HG03342 (cell line): ENCODE results near the gene HNRNPUL2.
"Not testable (repeated sequence)": the region's sequence is repeated elsewhere in the genome, so short reads cannot be mapped to it uniquely, and the experiment has no call there.

ENCODE experiments used
- ATAC-seq: cut with Tn5 transposase; IDR thresholded peaks from one replicate; pipeline ENCODE4 v1.9.1; 2021; ENCODE audit warnings: mild to moderate bottlenecking, moderate library complexity; ENCODE audit not compliant: unreplicated experiment

HNRNPUL2 gene

GRCh38 chr11:62705880-62706849 is 21.1 kb downstream of the HNRNPUL2 start:
- ATAC-seq: peak; percentile 59

- no peak for ATAC-seq
Observed at GRCh38 chr11:62705413-62705812, 21.8 kb downstream of the HNRNPUL2 start.

DNA sequence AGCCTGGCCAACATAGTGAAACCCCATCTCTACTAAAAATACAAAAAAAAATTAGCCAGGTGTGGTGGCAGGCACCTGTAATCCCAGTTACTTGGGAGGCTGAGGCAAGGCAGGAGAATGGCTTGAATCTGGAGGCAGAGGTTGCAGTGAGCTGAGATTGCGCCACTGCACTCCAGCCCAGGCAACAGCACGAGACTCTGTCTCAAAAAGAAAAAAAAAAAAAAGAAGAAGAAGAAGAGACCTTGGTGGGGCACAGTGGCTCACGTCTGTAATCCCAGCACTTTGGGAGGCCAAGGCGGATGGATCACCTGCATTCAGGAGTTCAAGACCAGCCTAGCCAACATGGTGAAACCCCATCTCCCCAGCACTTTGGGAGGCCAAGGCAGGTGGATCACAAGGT is 23.3 kb downstream of the HNRNPUL2 start:
- ATAC-seq: not testable (repeated sequence)

- no peak for ATAC-seq
Observed at GRCh38 chr11:62702246-62702645, 25.0 kb downstream of the HNRNPUL2 start.

DNA sequence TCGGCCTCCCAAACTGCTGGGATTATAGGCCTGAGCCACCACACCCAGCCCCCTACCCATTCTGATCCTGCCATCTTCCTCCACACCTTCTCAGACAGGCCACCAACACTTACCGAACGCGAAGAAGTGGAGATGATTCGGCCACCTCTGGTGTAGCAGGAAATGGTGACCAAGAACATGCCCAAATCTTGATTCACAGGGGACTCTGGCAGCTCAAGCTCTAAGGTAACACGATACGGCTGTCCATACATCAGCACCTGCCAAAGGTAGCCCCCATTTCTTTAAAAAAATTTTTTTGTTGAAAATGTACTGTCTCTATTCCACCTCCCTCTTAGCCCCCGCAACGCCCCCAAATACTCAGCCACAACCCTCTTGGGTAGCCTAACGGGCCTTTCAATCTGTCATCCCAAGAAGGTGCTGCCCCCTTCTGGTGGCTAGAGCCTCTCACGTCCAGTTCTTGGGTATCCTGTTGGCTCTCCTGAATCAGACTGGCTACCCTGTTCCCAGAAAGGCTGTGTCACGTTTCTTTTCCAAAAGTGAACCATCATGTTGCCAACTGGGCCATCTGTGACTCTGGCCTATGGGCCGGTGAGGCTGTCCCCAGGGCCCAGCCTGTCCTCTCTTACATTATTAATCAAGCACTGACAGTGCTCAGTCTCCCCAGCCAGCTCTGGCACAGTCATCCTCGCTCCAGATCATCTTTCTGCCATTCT is 32.6 kb downstream of the HNRNPUL2 start:
- ATAC-seq: no peak

DNA sequence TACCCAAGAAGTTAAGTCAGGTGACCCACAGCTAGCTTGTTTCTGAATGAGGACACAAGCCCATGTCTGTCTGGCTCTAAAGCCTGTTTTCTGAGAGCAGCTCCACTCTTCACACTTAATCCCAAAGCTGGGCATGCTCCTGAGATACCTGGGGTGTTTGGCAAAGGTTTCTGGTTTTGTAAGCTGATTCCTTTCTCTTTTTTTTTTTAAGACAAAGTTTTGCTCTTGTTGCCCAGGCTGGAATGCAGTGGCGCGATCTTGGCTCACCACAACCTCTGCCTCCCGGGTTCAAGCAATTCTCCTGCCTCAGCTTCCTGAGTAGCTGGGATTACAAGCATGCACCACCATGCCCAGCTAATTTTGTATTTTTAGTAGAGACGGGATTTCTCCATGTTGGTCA is 33.6 kb downstream of the HNRNPUL2 start:
- not testable (repeated sequence) for ATAC-seq

DNA sequence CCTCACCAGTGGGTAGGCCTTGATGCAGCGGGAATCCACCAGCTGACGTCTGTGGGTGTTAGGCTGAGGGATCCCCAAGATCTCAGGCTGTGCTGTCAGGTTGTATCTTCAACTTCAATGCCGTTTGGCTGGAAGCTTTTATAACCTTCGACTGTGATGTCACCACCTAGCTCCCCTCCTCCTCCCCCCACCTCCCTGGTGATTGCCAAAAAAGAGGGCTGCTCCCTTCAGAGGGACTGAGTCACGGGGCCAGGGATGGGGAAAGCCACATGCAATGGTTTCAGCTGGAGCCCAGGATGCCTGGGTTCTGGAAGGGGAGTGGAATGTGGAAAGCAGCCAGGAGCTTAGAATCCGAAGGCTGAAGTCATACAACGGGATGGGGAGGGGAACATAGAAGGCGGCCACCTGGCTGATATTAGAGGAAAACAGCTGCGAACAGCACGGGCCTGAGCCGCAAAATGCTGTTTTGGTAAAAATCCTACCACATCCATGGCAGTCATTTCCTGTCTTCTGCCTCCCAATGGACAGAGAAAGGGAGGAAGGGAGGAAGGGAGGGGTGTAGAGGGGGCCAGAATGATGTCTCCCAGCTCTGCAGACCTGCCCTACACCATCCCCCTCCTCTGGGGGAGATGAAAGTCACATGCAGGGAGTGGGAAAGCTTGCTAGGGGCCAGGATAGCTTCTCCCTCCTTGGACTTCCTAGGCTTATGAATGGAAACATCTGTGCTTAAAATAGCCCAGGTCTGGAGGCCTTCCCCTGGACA is 37.7 kb downstream of the HNRNPUL2 start, which contains the start of gene LRRN4CL:
Gene LRRN4CL, minus strand, starts transcription at position 110 of the 763 bp plus-strand sequence. CDS start 1,022 bp downstream, outside the sequence.
- ATAC-seq: no peak

DNA sequence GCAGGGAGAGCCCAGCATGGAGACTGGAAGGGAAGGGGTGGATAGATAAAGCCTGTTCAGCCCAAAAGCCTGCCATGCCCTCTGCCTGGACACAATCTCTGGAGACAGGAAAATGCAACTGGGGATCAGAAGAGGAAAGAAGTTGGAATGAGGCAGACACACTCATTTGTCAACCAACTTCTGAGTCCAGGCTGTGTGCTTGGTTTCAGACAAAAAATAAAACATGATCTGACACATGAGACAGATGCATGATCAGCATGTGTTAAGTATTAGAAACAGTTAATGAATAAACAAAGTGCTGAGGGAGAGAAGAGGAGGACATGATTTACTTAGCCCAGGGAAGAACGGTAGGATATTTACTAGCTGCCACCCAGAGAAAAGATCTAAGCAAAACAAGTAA is 38.8 kb downstream of the HNRNPUL2 start:
- ATAC-seq: no peak

DNA sequence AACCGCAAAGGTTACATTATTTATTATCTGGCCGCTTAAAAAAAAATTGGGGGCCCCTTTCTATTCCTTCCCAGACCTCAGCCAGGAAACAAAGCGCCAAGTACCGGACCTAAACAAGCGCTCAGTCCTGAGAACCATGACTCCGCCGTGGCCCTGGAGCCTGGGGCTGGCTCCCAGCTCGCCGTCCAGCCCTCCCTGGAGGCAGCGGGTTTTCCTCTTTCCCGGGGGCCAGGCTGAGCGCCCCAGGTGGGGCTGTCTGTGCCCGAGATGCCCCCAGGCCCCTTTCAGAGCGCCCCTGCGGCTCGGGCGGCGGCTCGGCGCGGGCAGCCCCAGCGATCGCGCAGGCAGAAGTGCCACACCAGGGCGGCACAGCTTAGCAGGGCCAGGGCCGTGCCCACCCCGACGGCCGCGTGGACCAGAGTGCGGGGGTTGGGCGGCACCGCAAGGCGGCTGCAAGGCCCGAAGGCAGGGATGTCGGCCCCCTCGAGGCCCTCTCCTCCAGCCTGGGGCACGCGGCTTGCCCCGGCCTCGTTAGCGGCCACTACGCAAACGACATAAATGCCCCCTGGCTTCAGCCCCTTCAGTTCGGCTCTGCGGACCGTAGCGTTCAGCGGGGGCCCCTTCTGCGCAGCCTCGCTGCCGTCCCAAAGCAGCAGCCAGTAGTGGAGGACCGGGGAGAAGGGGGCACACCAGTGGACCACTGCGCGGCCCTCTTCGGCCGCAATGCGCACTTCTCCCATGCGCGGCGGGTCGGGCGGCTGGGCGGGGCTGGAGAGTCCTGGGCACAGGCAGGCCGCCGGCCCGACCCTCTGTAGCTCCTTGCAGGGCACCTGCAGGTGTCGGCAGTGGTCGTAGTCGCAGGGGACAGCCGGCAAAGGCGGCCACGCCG is 39.5 kb downstream of the HNRNPUL2 start:
- ATAC-seq: no peak

DNA sequence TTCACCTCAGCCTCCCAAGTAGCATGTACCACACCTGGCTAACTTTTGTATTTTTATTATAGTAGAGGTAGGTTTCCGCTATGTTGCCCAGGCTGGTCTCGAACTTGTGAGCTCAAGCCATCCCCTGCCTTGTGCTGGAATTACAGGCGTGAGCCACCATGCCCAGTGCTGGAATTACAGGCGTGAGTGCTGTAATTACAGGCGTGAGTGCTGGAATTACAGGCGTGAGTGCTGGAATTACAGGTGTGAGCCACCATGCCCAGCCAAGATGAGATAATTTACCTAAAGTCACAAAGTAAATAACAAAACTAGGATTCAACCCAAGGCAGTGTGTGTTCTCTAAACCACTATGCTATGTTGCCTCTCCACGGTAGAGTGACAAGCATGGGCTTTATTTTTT is 44.7 kb downstream of the HNRNPUL2 start:
- ATAC-seq: no peak

GRCh38 chr11:62680825-62681240 is 46.4 kb downstream of the HNRNPUL2 start:
- ATAC-seq: no peak

DNA sequence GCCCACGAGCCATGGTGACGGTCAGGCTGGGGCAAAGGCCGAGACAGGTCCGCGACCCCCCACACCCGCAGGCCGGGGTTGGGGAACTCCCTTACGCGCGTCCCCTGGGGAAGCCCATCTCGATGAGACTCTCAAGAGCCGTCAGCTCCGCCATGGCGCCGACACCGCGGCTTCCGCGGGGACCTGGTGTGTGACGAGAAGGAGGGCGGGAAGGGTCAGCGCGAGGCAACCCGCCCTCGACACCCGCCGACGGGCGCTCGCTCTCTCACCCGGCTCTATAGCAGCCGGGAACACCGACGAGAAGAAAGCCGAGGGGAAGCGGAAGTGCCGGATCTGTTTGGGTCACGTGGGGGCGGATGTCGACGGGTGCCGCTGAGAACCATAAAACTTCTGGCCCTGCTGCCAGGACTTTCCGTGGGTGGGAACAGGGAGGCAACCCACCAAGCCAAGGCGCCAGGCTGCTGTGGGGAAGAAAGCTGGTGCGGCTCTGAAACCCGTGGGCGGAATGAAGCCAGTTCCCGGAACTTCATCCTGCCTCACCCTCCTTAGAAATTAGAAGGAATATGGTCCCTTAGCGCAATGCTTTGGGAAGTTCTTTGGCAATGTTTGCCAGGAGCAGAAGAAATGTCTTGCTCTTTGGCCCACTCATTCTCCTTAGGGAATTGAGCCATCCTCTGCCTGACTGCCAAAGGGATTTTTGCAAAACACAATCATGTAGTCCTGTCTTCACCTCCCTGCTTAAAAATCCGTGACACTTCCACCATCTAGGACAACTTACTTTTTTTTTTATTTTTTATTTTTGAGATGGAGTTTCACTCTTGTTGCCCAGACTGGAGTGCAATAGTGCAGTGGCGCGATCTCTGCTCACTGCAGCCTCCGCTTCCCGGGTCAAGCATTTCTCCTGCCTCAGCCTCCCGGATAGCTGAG is 48.2 kb downstream of the HNRNPUL2 start, which contains the start of gene UBXN1:
Gene UBXN1, minus strand, starts transcription at position 304 of the 927 bp plus-strand sequence. Its CDS starts 150 bp downstream, at position 154.
- ATAC-seq: peak; percentile 75

DNA sequence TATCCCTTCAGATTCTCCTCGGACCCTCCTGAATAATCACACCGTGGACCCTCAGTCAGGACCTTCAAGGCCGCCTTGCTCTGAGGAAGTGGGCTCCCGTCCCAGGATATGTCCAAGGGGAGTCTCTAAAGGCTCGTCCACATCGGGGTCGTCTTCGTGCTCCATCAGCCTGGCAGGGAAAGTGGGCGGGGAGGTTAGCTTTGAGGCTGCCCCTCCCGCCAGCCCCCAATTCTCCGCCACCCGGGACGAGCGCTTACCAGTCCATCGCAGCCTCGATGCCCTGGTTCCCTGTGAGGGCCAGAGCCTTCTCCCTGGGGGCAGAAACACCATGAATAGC is 48.9 kb downstream of the HNRNPUL2 start:
- peak; percentile 17 for ATAC-seq

DNA sequence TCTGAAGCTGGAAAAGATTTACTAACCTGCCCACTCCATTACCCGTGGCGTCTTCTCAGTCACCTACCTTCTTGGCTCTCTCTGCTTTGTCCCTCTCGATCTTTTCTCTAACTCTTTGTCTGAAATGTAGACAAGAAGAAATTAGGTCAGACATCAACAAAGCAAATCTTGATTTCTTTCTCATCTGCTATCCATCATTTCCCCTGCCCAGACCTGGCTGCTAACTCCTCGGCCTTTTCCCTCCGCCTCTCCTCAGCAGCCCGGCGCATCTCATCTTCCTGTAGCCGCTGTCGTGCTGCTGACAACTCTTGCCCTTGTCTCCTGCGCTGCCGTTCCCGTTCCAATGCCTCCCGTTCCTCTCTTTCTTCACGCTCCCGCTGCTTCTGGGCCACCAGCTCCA is 49.5 kb downstream of the HNRNPUL2 start:
- no peak for ATAC-seq

DNA sequence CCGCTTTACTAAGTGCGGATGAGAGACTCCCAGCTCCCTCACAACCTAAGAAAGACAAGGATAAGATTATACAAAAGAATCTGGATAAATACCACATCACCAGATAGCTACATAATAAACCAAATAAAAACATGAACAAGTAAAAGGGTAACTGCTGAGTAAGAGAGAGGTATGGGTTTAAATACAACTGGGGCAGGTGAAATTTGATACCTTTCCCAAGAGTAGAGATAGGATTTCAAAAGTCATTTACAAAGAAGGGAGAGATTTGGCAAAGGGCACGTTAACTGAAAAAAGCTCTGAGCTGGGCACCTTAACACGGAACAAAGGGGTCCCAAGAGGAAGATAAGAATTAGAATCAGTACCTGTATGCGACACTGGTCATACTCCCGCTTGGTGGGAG is 50.1 kb downstream of the HNRNPUL2 start:
- ATAC-seq: no peak

GRCh38 chr11:62676698-62677097 is 50.6 kb downstream of the HNRNPUL2 start:
- ATAC-seq: no peak

DNA sequence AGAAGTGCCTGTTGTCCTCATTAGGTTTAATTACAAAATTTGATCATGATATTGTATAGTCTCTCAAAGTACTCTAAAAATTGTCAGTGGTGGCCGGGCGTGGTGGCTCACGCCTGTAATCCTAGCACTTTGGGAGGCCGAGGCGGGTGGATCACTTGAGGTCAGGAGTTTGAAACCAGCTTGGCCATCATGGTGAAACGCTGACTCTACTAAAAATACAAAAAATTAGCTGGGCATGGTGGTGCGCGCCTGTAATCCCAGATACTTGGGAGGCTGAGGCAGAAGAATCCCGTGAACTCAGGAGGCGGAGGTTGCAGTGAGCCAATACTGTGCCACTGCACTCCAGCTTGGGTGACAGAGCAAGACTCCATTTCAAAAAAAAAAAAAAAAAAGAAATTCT is 51.8 kb downstream of the HNRNPUL2 start:
- ATAC-seq: not testable (repeated sequence)

GRCh38 chr11:62673196-62673525 is 54.1 kb downstream of the HNRNPUL2 start:
- no peak for ATAC-seq
